ENCODE measurements around the gene HSF4.

The HSF4 gene

GRCh38 chr16:67150047-67150832, 14.3 kb upstream of the HSF4 start:
- DNase-seq, result peak in 9 of 56 donors; percentile 27 to 66 (median 55)

DNA sequence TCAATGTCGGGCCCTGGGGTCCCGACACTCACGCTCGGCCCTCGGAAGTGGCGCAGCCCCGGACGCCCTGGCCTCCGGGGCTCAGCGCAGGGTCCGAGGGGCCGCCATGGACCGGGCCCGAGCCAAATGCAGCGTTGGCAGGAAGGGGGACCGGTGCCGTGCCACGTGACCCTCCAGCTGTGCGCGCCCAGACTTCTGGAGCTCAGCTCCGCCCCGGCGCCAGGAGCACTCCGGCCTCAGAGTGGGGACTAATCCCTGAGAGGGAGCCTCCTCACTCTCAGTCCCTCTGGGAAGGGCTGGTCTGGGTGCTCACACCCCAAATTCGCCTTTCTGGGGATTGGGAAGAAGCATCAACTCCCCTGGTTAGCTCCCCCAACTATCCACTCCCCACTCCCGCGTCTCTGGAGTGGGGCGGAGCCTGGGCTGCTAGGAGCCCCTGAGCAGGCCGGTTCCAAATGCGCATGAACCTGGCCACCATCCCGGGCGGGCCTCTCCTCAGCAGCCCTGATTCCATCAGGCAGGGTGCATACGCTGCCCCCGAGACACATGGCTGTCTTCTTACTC, 13.6 kb upstream of the HSF4 start, which contains the start of gene B3GNT9:
B3GNT9 (minus strand) TSS at position 166 of the 564 bp plus-strand sequence. CDS start 513 bp downstream, outside the sequence.
- DNase-seq, result peak in 39 of 56 donors; percentile 20 to 83 (median 56)

- no peak for DNase-seq
Observed at GRCh38 chr16:67151431-67152097, 13.0 kb upstream of the HSF4 start.

GRCh38 chr16:67154578-67155294, 9.8 kb upstream of the HSF4 start:
- DNase-seq, result peak in 1 of 56 donors; percentile 4

- DNase-seq, result peak in 45 of 56 donors; percentile 29 to 83 (median 63)
Observed at GRCh38 chr16:67155295-67156142, 9.0 kb upstream of the HSF4 start.

- no peak for DNase-seq
Observed at GRCh38 chr16:67156143-67156844, 8.3 kb upstream of the HSF4 start.

- no peak for DNase-seq
Observed at GRCh38 chr16:67157106-67157748, 7.3 kb upstream of the HSF4 start.

GRCh38 chr16:67157892-67158635, 6.5 kb upstream of the HSF4 start:
- DNase-seq, result no peak

GRCh38 chr16:67158637-67159600, 5.6 kb upstream of the HSF4 start:
- peak in 1 of 56 donors; percentile 61 for DNase-seq

DNA sequence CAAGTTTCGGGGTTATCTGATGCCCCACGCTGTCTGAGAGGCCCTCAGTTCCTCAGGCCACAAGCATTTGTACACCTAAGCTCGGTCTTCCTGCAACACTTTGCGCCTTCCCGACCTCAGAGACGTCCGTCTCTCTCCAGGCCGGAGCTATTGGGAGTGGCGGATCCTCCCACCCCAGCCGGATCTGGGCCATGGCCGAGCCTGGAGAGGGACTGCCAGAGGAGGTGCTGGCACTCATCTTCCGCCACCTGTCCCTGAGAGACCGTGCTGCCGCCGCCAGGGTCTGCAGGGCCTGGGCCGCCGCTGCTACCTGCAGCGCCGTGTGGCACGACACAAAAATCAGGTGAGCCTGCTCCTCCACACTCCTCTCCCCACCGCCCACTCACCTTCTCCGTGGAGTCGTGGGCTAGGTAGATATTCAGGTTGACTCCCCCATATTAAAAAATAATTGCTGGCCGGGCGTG, 2.9 kb upstream of the HSF4 start:
- DNase-seq, result no peak

- DNase-seq, result peak in 1 of 56 donors; percentile 65
Observed at GRCh38 chr16:67162506-67163163, 1.9 kb upstream of the HSF4 start.

DNA sequence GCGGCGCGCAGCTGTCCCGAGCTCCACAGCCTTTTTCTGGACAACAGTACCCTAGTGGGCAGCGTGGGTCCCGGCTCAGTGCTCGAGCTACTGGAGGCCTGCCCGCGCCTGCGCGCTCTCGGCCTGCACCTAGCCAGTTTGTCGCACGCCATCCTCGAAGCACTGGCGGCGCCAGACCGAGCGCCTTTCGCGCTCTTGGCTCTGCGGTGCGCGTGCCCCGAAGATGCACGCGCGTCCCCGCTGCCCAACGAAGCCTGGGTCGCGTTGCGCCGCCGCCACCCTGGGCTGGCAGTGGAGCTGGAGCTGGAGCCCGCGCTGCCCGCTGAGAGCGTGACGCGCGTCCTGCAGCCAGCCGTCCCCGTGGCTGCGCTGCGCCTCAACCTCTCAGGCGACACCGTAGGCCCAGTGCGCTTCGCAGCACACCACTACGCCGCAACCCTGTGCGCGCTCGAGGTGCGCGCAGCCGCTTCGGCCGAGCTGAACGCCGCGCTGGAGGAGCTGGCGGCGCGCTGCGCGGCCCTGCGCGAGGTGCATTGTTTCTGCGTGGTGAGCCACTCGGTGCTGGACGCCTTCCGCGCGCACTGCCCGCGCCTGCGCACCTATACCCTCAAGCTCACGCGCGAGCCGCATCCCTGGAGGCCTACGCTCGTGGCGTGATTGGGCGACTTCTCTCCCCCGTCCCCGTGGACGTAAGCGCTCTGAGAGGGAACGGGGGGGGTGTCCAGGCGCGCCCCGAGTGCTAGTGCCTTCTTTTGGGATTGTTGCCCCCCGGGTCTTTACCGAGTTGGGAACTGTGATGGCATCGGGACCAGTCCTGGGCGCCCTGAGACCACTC, 1.2 kb upstream of the HSF4 start:
- DNase-seq, result peak in 49 of 56 donors; percentile 17 to 89 (median 73)

DNA sequence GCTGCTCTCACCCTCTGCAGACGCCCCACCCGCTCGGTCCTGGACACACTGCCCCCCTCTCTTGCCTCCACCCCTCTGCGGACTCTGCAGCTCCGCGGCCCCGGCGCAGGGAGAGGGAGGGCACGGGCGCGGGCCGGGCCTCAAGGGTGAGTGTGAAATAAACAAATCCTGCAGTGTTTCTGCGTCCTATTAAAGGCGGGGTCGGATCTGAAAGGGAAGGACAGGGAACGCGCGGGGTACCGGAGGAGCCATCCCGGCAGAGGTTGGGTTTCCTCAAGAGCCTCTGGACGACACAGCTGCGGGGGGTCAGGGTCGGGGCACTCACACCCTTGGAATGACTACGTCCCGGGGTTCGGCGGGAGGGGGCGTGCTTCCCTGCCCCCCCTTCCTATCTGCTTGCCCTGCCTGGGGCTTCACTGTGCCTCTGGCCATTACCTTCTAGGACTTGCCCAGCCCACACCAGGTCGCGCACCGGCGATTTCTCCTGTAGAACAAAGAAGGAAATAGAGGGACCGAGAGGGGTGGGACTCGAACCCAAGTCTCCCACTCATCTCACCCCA, 466 bp upstream of the HSF4 start:
- DNase-seq, result peak in 9 of 56 donors; percentile 30 to 70 (median 52)

DNA sequence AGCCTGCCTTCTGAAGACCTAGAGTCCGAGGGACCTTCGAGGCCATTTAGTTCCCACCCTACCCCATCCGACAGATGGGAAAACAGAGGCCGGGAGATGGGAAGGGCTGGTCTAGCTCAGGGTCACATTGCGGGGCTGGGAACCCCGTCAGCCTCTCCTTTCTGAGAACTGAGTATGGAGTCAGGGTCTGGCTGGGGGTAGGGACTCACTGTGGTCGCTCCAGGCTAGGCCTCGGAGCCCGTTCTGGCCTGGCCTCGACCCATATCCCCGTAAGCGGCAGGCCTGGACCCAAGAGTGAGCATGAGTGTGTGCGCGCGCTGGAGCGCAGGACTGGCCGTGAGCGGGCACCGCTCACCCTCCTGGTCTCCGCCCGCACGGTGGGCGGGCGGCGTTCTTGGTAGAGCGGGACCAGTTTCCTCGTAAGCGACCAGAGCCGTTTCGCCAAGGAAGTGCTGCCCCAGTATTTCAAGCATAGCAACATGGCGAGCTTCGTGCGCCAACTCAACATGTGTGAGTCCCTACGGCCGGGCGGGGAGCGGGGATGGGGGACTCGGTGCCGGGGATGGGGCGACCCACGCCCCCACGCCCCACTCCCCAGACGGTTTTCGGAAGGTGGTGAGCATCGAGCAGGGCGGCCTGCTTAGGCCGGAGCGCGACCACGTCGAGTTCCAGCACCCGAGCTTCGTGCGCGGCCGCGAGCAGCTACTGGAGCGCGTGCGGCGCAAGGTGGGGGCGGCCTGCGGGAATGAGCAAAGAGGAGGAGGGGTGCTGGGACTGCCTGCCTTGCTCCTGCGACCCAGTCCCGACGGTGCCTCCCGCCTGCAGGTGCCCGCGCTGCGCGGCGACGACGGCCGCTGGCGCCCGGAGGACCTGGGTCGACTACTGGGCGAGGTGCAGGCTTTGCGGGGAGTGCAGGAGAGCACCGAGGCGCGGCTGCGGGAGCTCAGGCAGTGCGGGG, 855 bp downstream of the HSF4 start:
- no peak for DNase-seq
